Activated CD4-positive, CD25-positive, alpha-beta regulatory T cell (primary cell): Measurements from ENCODE around the gene TARM1.
A peak's percentile ranks its signal among the peaks of the same experiment; 100 is the strongest.
"Not testable (repeated sequence)": the region's sequence is repeated elsewhere in the genome, so short reads cannot be mapped to it uniquely, and the experiment has no call there.

Experiments
- DNase-seq, 4 experiments: peaks; one replicate each; lab custom pipeline; 2025; lab: John Stamatoyannopoulos, UW

Gene TARM1

GRCh38 chr19:54099903-54100255 lies 18.7 kb upstream of the TARM1 start:
- not testable (repeated sequence) for DNase-seq

- no peak for DNase-seq
These were observed 18.2 kb upstream of the TARM1 start for GRCh38 chr19:54099190-54099902.

GRCh38 chr19:54096617-54097106 lies 15.5 kb upstream of the TARM1 start:
- DNase-seq = no peak

- DNase-seq = peak in 2 of 4 experiments; percentile 22 to 44
These were observed 14.9 kb upstream of the TARM1 start for GRCh38 chr19:54095859-54096616.

- no peak for DNase-seq
These were observed 14.1 kb upstream of the TARM1 start for GRCh38 chr19:54095136-54095858.

- no peak for DNase-seq
These were observed 13.3 kb upstream of the TARM1 start for GRCh38 chr19:54094426-54095000.

- DNase-seq = no peak
These were observed 3.2 kb upstream of the TARM1 start for GRCh38 chr19:54084410-54084809.

GRCh38 chr19:54077334-54077733 lies 3.8 kb downstream of the TARM1 start:
- no peak for DNase-seq

- DNase-seq = no peak
These were observed 6.3 kb downstream of the TARM1 start for GRCh38 chr19:54074851-54075250.

- DNase-seq = no peak
These were observed 7.3 kb downstream of the TARM1 start for GRCh38 chr19:54073829-54074228.

- DNase-seq = no peak
These were observed 11.7 kb downstream of the TARM1 start for GRCh38 chr19:54069470-54069869.

- DNase-seq = no peak
These were observed 17.6 kb downstream of the TARM1 start, which contains the start of gene VSTM1 for GRCh38 chr19:54063350-54064116. VSTM1 (minus strand) TSS chr19:54063897; CDS start chr19:54063777, 120 bp downstream.

GRCh38 chr19:54062643-54063042 lies 18.5 kb downstream of the TARM1 start:
- no peak for DNase-seq

GRCh38 chr19:54047616-54048015 lies 33.5 kb downstream of the TARM1 start:
- DNase-seq = no peak

GRCh38 chr19:54045771-54046170 lies 35.4 kb downstream of the TARM1 start:
- no peak for DNase-seq

- no peak for DNase-seq
These were observed 38.2 kb downstream of the TARM1 start for GRCh38 chr19:54042989-54043388.

GRCh38 chr19:54041969-54042606 lies 39.1 kb downstream of the TARM1 start:
- no peak for DNase-seq

GRCh38 chr19:54040003-54040402 lies 41.2 kb downstream of the TARM1 start:
- no peak for DNase-seq

GRCh38 chr19:54036542-54036941 lies 44.6 kb downstream of the TARM1 start:
- DNase-seq = not testable (repeated sequence)

GRCh38 chr19:54035215-54036178 lies 45.7 kb downstream of the TARM1 start:
- no peak for DNase-seq
